Esophagus squamous epithelium (tissue), 4 donors: ENCODE measurements around the gene FRYL.

Experiments
- POLR2A ChIP-seq, 4 donors: fragments of 450-650 bp; IDR thresholded peaks; one replicate each; pipeline ENCODE4 v1.6.1; 2017; ENCODE audit warnings: antibody characterized with exemption in 4 of 4, mild to moderate bottlenecking in 4 of 4, moderate library complexity in 3 of 4
- TF ChIP-seq, protein P1 (sequence below), 6 experiments: fragments of 450-650 bp in 4 of 6; fragments of 200-600 bp in 2 of 6; sonication (generic) in 2 of 6; IDR thresholded peaks; one replicate each; pipeline ENCODE4 v1.5.1; 2016 to 2019; ENCODE audit warnings: antibody characterized with exemption in 6 of 6, mild to moderate bottlenecking in 4 of 6, moderate library complexity in 4 of 6

DNA sequence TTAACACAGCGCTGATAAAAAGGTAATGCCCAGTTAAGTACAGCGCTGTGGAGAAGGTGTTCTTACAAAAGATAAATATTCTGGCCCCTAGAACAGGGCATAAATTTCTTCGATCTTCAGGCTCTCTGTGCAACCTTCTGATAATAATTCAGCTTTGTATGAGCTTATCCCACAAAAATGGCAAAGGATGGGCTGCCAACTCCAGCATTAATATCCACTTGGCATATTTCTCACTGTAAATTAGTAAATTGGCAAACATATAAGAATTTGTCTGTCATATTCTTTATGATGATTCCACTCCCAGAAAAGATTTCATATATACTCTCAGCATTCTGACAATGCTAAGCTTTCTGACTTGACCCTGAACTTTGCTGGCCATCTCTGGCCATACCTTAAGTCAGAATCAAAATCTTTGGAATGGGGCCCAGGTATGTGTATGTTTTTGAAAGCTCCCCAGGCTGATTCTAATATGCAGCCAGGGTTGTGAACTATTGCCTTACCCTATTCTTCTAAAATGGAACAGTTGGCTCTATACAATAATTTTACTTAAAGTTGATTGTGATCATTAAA lies 134.8 kb downstream of the FRYL start:
- no peak for TF ChIP-seq POLR2A (IDR thresholded peaks at IDR 0.05)
- TF ChIP-seq, protein P1, sequence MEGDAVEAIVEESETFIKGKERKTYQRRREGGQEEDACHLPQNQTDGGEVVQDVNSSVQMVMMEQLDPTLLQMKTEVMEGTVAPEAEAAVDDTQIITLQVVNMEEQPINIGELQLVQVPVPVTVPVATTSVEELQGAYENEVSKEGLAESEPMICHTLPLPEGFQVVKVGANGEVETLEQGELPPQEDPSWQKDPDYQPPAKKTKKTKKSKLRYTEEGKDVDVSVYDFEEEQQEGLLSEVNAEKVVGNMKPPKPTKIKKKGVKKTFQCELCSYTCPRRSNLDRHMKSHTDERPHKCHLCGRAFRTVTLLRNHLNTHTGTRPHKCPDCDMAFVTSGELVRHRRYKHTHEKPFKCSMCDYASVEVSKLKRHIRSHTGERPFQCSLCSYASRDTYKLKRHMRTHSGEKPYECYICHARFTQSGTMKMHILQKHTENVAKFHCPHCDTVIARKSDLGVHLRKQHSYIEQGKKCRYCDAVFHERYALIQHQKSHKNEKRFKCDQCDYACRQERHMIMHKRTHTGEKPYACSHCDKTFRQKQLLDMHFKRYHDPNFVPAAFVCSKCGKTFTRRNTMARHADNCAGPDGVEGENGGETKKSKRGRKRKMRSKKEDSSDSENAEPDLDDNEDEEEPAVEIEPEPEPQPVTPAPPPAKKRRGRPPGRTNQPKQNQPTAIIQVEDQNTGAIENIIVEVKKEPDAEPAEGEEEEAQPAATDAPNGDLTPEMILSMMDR (IDR thresholded peaks at IDR 0.05): no peak
